GM21619 (cell line): ENCODE results near the gene PIK3C2B.
"Not testable (repeated sequence)": the region's sequence is repeated elsewhere in the genome, so short reads cannot be mapped to it uniquely, and the experiment has no call there.

Experiments used
- ATAC-seq: cut with Tn5 transposase; IDR thresholded peaks from one replicate; pipeline ENCODE4 v1.9.1; 2021; ENCODE audit not compliant: unreplicated experiment

PIK3C2B gene, protein sequence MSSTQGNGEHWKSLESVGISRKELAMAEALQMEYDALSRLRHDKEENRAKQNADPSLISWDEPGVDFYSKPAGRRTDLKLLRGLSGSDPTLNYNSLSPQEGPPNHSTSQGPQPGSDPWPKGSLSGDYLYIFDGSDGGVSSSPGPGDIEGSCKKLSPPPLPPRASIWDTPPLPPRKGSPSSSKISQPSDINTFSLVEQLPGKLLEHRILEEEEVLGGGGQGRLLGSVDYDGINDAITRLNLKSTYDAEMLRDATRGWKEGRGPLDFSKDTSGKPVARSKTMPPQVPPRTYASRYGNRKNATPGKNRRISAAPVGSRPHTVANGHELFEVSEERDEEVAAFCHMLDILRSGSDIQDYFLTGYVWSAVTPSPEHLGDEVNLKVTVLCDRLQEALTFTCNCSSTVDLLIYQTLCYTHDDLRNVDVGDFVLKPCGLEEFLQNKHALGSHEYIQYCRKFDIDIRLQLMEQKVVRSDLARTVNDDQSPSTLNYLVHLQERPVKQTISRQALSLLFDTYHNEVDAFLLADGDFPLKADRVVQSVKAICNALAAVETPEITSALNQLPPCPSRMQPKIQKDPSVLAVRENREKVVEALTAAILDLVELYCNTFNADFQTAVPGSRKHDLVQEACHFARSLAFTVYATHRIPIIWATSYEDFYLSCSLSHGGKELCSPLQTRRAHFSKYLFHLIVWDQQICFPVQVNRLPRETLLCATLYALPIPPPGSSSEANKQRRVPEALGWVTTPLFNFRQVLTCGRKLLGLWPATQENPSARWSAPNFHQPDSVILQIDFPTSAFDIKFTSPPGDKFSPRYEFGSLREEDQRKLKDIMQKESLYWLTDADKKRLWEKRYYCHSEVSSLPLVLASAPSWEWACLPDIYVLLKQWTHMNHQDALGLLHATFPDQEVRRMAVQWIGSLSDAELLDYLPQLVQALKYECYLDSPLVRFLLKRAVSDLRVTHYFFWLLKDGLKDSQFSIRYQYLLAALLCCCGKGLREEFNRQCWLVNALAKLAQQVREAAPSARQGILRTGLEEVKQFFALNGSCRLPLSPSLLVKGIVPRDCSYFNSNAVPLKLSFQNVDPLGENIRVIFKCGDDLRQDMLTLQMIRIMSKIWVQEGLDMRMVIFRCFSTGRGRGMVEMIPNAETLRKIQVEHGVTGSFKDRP (N-terminal part only)

DNA sequence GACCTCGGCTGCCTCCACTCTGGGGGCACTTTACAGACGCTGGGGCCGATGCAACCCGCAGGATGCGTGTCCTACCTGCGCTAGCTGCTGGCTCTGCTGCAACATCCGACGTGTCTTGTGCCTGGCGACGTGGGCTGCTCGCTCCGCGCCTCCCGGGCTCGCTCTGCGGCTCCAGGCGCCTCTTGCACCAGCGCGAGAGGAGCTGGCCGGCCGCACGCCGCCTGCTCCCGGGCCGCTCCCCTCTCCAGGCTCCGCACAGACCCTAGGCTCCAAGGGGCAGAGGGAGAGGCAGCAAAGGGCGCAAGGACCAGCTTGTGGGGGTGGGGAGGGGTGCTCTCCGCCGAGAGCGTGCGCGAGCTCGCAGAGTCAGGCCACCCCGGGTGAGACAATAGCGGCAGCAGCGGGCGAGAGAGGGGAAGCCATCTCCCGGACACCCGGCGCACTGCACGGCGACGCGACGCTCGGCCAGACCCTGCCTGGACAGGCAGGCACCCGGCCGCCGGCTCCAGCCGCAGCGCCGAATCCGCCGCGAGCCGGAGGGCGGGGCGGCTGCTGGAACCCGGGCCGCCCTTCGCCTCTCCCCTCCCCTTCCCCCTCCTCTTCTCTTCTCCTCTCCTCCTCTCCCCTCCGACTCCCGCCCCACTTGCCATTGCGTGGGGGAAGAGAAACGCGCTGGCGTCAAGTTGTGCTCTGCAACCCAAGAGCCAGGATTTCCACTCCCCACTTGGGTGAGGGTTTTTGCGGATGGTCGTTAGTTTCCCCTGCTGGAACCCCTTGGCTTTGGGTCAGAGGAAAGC, at the start of gene PIK3C2B:
PIK3C2B (minus strand) TSS at position 525 of the 797 bp plus-strand sequence. CDS start 25,003 bp downstream, outside the sequence.
- peak; percentile 74 for ATAC-seq

DNA sequence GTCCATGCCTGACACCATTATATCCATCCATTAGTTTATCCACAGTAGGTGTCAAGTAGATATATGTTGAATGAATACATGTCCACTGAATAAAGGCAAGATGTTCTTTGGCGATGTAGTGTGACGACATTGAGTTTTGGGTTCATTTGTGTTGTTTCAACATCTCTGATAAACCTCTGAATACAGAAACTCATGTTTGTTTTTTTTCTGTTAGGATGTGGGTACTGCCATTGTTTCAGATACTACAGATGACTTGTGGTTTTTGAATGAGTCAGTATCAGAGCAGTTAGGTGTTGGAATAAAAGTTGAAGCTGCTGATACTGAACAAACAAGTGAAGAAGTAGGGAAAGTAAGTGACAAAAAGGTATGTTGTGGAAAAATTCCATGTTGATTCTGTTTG, 49.7 kb upstream of the PIK3C2B start:
- ATAC-seq, result no peak

DNA sequence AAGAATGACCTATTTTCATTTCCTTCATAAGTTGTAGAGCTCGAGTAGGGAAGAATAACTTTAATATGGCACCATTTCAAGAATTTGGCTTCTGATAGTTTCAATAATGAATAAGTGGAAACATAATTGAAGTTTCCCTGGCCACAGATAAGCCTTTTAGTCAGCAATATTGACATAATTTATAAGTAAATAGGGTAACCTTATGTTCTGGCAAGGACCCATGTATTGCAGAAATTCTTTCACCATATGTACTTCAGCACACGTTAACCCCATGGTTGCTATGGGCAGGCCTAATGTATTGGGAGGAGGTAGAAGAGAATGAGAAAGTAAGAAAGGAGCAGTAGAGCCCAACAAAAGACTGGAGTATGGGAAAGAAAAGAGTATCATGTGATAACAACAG, 47.0 kb upstream of the PIK3C2B start:
- ATAC-seq, result no peak

DNA sequence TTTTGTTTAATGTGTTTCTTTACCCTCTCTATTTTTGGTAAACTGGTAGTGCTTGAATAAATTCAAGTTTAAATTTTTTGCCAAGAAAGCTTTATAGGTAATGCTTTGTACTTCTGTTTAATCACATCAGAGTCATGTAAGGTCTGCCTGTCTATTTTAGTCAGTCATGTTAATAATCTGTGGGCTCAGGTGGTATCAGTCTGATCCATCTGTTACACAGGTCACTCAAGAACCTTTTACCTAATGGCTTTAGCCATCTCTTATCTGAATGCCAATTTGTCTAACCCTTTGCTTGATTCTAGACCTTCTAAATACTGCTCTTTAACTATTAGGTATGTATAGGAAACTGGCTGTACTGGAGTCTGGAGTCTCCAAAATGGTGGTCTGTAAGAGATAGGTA, 38.2 kb upstream of the PIK3C2B start:
- no peak for ATAC-seq

DNA sequence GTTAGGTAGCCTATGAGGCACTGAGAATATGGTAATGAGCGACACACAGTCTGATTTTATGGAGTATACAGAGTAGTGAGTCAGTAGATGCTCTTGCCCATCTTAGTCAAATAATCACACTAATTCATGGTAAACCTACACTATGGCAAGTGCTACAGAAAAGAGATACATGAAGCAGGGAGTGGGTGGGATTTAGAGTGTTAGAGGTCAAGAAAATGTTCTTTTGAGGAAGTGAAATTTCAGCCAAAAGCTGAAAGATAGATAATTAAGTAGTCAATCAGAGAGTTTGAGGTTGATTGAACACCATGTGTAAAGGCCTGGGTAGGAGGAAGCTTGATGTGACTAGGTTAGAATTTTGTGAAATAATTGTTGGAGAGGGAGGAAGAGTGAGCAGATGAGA, 36.3 kb upstream of the PIK3C2B start:
- peak; percentile 77 for ATAC-seq

DNA sequence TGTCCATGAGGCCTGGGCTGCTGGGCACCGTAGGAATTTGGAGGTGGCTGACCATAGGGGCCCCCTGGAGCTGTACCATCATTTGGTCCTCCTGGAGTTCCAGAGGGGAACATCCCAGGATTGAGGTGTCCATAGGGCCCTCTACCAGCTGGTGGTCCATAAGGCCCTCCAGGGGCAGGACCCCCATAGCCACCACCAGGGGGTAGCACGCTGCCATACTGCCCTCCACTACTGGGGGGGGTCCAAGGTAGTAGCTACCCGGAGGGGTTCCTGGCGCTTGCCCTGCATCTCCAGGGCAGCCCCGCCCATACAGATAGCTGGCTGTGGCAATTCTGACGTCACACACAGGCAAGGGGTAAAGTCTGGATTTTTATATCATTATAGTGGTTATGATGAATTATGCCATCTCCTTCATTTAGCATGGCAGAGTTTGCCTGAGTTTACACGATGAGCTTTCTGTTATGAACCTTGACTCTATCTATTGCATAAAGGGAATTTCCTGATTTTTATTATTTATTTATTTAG, 34.8 kb upstream of the PIK3C2B start:
- ATAC-seq, result no peak

DNA sequence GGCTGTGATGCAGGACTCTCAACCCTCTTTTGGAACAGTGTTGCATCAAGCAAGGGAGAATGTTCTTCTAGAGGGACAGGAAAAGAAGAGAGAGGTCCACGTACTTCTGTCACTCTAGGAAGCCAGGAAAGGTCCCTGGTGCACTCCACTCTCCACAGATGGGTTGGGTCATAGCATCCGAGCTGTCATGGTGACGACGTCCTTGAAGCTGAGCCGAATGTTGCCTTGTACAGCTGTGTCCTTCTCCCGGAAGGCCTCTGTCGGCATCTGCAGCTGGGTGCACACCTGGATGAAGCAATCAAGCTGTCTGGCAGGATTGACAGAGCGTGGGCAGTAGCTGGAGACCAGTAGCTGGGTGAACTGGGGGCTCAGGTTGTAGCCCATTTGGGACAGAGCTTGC, 34.1 kb upstream of the PIK3C2B start:
- no peak for ATAC-seq

DNA sequence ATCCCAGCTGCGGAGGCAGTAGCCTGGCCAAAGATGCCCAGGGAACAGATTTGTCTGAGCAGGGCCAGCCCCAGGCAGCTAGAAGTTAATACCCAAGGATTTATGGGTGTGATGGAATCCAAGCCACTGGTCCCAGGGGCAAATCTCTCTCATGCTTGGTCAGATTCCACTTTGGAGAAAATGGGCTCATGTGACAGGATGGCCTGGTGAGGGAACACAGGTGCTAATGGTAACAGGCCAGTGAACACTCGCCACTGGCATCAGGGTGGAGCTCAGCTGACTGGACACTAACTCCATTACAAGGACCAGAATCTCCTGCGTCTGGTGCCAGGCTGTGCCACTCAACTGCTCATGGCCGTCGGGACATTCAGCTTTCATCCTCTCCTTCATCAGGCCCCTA, 33.6 kb upstream of the PIK3C2B start:
- ATAC-seq, result no peak

DNA sequence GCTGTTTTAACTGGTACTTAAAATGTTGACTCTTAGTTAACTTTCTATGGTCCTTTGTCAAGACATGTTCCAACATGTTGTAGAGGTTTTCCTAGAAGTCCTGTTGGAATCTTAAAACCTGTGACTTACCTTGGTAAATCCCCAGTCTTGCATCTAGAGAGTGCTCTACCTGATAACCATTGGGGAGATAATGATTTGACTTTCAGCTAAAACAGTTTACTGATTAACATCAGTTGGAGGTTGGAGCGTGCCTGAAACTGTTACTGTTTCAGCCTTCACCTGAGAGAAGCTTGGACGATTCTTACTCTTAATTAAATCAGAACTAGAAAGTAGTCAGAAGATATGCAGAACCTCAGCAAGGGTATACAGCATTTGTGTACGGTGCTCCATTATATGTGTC, 30.4 kb upstream of the PIK3C2B start:
- ATAC-seq, result peak; percentile 47

DNA sequence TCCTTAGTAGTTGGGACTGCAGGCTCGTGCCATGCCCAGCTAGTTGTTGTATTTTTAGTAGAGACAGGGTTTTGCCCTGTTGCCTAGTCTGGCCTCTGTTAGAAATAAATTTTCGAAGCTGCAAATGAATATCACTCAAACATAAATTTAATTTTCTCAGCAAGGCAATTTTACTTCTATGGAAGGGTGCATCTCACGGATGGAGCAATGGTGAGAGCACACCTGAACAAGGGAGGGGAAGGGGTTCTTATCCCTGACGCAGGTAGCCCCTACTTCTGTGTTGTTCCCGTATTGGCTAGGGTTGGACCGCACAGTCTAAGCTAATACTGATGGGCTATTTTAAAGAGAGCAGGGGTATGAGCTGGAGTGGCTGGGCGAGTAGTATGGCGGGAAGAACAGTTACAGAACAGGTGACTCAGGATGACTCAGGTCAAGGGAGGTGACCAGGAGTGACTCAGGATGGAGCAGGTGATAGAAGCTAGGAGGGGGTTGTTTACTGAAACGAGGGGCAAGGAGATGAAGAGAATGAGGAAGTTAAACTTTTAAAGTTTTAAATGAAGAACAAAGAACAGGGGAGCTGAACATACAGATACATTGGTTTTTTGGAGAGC, 29.1 kb upstream of the PIK3C2B start:
- no peak for ATAC-seq

DNA sequence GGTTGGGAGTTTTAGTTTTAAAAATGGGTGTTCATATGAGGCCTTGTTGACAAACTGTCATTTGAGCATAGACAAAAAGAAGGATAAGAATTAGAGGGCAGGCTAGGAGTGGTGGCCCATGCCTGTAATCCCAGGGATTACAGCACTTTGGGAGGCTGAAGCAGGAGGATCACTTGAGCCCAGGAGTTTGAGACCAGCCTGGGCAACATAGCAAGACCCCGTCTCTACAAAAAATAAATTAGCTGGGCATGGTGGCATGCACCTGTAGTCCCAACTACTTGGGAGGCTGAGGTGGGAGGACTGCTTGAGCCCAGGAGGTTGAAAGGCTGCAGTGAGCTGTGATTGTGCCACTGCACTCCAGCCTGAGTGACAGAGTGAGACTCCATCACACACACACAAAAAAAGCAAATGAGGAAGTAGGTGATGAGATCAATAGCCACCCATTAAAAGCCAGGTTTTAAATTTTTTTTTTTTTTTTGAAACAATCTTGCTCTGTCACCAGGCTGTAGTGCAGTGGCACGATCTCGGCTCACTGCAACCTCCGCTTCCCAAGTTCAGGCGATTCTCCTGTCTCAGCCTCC, 27.4 kb upstream of the PIK3C2B start:
- not testable (repeated sequence) for ATAC-seq

DNA sequence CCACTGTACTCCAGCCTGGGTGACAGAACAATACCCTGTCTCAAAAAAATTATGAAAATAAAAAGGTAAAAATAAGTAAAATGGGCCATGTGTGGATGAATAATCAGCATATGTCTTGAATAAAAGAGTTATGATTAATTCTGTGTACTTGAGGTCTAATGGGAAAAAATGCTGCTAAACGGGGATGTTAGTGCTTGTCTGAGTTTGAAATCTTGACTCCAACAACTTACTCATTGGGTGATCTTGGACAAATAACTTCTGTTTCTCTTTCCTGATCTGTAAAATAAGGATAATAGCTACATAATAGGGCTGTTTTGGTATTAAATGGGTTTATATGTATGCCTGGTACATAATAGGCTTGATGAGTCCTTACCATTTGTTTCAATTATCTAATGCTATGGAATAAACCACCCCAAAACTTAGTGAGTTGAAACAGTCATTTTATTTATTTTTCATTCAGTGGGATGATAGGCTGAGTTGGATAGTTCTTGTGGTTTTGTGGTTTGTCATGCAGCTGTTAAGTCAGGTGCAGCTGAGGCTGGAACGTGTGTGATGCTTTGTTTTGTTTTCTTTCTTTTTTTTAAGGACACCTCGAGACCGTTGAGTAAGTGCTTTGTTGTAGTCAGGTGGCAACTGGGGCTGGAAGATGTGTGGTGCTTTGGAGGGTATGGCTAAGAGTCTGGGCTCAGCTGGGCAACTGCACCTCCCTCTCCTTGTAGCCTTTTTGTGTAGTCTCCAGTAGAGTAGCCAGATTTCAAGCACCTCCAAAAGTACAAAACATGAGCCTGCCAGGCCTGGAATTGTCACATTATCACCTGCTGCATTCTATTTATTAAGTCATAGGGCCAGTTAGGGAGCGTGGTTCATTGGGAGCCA, 26.5 kb upstream of the PIK3C2B start:
- ATAC-seq, result peak; percentile 55

DNA sequence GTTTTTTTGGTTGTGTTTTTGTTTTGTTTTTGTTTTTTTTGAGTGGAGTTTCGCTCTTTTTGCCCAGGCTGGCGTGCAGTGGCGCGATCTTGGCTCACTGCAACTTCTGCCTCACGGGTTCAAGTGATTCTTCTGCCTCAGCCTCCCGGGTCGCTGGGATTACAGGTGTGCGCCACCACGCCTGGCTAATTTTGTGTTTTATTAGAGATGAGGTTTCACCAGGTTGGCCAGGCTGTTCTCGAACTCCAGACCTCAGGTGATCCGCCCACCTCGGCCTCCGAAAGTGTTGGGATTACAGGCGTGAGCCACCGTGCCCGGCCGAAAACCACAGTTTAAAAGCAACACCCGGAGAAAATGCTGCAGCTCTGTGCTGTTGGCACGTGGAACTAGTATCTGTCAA, 22.8 kb upstream of the PIK3C2B start:
- ATAC-seq, result not testable (repeated sequence)

DNA sequence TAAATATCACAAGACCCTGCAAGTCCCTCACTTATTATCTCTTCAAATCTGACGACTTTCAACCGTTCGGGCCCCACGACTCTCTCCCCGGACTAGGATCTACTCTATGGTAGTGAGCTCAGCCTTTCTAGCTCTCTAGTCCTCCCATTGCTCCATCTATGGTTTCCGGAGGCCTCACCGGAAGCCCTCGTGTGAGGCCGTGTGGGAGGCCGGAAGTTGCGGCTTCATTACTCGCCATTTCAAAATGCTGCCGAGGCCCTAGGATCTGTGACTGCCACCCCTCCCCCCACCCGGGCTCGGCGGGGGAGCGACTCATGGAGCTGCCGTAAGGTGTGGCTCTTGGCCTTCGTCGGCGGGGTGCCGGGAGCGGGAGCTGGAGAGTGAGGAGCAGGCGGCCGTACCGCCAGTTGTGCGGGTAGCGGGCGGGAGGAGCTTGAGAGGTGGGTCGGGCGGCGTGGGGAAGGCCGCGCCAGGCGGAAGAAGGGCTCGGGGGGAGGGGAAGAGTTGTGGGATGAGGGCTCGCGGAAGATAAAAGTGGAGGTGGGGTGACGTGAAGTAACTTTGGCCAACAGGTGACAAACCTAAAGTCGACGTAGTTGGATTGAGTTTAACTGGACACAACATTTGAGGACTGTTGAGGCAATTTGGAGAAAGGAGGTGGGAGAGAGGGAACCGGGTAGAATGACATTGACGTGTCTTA, 21.7 kb upstream of the PIK3C2B start, which contains the start of gene MDM4:
MDM4 (plus strand) TSS at position 227 of the 700 bp plus-strand sequence. CDS start 9,113 bp downstream, outside the sequence.
- peak; percentile 78 for ATAC-seq

DNA sequence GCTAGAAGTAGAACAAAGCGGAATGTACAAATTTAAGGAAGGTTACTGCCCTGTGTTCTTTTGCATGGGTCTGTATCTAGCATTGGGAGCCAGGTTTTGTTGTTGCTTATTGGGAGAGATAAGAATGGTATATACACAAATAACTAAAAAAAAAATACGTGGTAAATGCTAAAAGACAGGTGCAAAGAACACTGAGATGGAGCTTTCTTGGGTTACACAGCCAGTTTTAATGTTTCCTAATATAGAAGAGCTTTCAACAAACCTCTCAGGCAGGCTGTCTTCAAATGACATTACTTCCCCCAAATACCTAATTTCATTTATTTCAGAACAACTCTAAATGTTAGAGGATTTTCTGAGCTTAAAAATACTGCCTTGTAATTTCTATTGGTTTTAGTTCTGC, 20.2 kb upstream of the PIK3C2B start:
- ATAC-seq, result no peak

DNA sequence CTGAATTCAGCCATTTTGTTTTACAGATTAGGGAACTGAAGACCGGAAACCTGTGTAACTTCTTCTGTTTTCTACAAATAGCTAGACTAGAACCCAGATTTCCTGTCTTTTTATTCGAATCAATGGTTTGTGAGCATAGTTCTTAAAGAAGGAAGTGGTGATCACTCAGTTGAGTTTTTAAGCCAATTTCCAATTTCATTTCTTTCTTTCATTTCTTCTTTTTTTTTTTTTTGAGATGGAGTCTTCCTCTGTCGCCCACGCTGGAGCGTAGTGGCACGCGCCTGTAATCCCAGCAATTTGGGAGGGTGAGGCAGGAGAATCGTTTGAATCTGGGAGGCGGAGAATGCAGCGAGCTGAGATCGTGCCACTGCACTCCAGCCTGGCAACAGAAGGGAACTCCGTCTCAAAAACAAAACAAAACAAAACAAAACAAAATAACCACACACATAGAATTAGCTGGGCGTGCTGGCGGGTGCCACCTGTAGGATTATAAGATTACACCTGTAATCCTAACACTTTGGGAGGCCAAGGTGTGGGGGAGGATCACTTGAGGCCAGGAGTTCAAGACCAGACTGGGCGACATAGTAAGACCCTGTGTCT, 18.6 kb upstream of the PIK3C2B start:
- no peak for ATAC-seq

DNA sequence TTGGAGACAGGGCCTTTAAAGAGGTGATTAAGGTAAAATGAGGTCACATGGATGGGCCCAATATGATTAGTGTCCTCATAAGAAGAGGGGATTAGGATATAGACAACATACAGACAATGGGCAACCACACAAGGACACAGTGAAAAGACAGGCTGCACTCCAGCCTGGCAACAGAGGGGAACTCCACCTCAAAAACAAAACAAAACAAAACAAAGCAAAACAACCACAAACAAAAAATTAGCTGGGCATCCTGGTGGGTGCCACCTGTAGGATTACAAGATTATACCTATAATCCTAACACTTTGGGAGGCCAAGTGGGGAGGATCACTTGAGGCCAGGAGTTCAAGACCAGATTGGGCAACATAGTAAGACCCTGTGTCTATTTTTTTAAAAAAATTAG, 16.8 kb upstream of the PIK3C2B start:
- no peak for ATAC-seq
